DND-41 (cell line): ENCODE measurements around the gene WFIKKN1.
A peak's percentile ranks its signal among the peaks of the same experiment; 100 is the strongest.

Experiments
- ATAC-seq: fragments of 200-7000 bp; cut with Tn5 transposase; 3 replicates; pipeline ENCODE4 v1.9.1; 2021; ENCODE audit warnings: low read depth; ENCODE audit not compliant: insufficient read depth
- DNase-seq: peaks from one replicate; pipeline ENCODE4 v3.0.0-alpha.2; 2020
- H2AFZ ChIP-seq: 2 replicates; pipeline ENCODE4 v1.6.0; 2012; ENCODE audit warnings: low read depth, low read length
- H3K27ac ChIP-seq: 2 replicates; pipeline ENCODE4 v1.5.1; 2012; ENCODE audit warnings: low read length, inconsistent platforms
- H3K27me3 ChIP-seq: fragments of 200-600 bp; sonication (generic); 2 replicates; pipeline ENCODE4 v1.6.0; 2012; ENCODE audit warnings: low read length, mild to moderate bottlenecking, inconsistent platforms; ENCODE audit not compliant: insufficient read depth, poor library complexity
- H3K36me3 ChIP-seq: 2 replicates; pipeline ENCODE4 v1.5.1; 2012; ENCODE audit warnings: low read length, inconsistent platforms; ENCODE audit not compliant: insufficient read depth
- H3K4me1 ChIP-seq: 2 replicates; pipeline ENCODE4 v1.5.1; 2012; ENCODE audit warnings: mild to moderate bottlenecking, low read length; ENCODE audit not compliant: insufficient read depth
- H3K4me2 ChIP-seq: 2 replicates; pipeline ENCODE4 v1.6.0; 2012; ENCODE audit warnings: mild to moderate bottlenecking, moderate library complexity, low read length, inconsistent platforms; ENCODE audit not compliant: insufficient read depth
- H3K4me3 ChIP-seq, 2 experiments: fragments of 200-600 bp in 1 of 2; shearing (Covaris generic) in 1 of 2; 2 replicates each; pipeline ENCODE4 v1.5.1; 2012 to 2016; ENCODE audit warnings: inconsistent platforms in 2 of 2, low read length in 2 of 2, mild to moderate bottlenecking in 2 of 2, low read depth in 1 of 2, moderate library complexity in 1 of 2
- H3K79me2 ChIP-seq: 2 replicates; pipeline ENCODE4 v1.6.0; 2012; ENCODE audit warnings: low read length, inconsistent platforms; ENCODE audit not compliant: insufficient read depth
- H3K9ac ChIP-seq: 2 replicates; pipeline ENCODE4 v1.6.0; 2012; ENCODE audit warnings: low read depth, mild to moderate bottlenecking, inconsistent platforms, low read length, moderate library complexity
- H3K9me3 ChIP-seq: 2 replicates; pipeline ENCODE4 v1.5.1; 2012; ENCODE audit warnings: low read length, moderate library complexity, mild to moderate bottlenecking, inconsistent platforms; ENCODE audit not compliant: insufficient read depth, severe bottlenecking
- H4K20me1 ChIP-seq: 2 replicates; pipeline ENCODE4 v1.6.0; 2012; ENCODE audit warnings: low read length; ENCODE audit not compliant: insufficient read depth
- EZH2 ChIP-seq: IDR thresholded peaks from 3 replicates; pipeline ENCODE4 v1.6.1; 2012; ENCODE audit warnings: borderline replicate concordance, low read depth, mild to moderate bottlenecking, moderate library complexity, low read length, inconsistent platforms; ENCODE audit not compliant: severe bottlenecking
- TF ChIP-seq, protein P1 (sequence below): IDR thresholded peaks from 2 replicates; pipeline ENCODE4 v1.5.1; 2012; ENCODE audit warnings: borderline replicate concordance, low read length, moderate library complexity, mild to moderate bottlenecking; ENCODE audit not compliant: poor library complexity, severe bottlenecking; ENCODE audit errors: extremely low read depth

Gene WFIKKN1

DNA sequence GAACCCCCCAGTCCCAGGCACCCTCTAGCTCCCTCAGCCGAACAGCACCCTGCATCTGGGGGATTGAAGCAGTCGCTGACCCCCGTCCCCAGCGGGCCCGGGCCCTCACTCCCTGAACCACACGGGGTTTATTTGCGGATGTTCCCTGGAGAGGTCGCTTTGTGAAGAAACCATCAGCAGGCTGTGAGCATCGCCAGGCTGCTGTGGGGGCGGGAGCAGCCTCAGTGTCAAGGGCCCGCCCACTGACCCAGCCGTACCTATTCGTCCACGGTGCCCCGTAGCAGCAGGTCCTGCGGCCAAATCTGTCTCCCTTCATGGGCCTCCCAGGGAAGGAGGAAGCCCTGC lies 47.3 kb upstream of the WFIKKN1 start:
- H3K36me3 ChIP-seq = peaks cover 23% of the 10 kb centered on the region
- no peak overlapping the region for H3K27ac ChIP-seq
- peaks cover 17% of the 10 kb centered on the region for H3K4me1 ChIP-seq
- H3K9me3 ChIP-seq = no peaks in the 10 kb centered on the region
- H3K79me2 ChIP-seq = peaks cover 16% of the 10 kb centered on the region
- H3K4me2 ChIP-seq = no peak overlapping the region
- H3K9ac ChIP-seq = no peak overlapping the region
- no peak overlapping the region for H3K4me3 ChIP-seq
- DNase-seq = no peak
- H2AFZ ChIP-seq = no peak overlapping the region
- H3K27me3 ChIP-seq = no peaks in the 10 kb centered on the region
- H4K20me1 ChIP-seq = peaks cover 29% of the 10 kb centered on the region
- ATAC-seq = no peak
- TF ChIP-seq, protein P1, sequence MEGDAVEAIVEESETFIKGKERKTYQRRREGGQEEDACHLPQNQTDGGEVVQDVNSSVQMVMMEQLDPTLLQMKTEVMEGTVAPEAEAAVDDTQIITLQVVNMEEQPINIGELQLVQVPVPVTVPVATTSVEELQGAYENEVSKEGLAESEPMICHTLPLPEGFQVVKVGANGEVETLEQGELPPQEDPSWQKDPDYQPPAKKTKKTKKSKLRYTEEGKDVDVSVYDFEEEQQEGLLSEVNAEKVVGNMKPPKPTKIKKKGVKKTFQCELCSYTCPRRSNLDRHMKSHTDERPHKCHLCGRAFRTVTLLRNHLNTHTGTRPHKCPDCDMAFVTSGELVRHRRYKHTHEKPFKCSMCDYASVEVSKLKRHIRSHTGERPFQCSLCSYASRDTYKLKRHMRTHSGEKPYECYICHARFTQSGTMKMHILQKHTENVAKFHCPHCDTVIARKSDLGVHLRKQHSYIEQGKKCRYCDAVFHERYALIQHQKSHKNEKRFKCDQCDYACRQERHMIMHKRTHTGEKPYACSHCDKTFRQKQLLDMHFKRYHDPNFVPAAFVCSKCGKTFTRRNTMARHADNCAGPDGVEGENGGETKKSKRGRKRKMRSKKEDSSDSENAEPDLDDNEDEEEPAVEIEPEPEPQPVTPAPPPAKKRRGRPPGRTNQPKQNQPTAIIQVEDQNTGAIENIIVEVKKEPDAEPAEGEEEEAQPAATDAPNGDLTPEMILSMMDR = no peak
- TF ChIP-seq EZH2 = no peak

- Histone ChIP-seq H3K4me2 (no peak overlapping the region), H2AFZ (no peak overlapping the region), H3K4me1 (peaks cover 18% of the 10 kb centered on the region), H3K9me3 (no peaks in the 10 kb centered on the region), H4K20me1 (peaks cover 31% of the 10 kb centered on the region), H3K4me3 (no peak overlapping the region), H3K9ac (no peak overlapping the region), H3K27me3 (no peaks in the 10 kb centered on the region), H3K79me2 (peaks cover 19% of the 10 kb centered on the region), H3K27ac (no peak overlapping the region), H3K36me3 (peaks cover 20% of the 10 kb centered on the region)
- ATAC-seq (no peak), DNase-seq (peak; percentile 10)
- no peak for TF ChIP-seq EZH2
- TF ChIP-seq, protein P1 = no peak
Measured at GRCh38 chr16:583815-584591, 46.8 kb upstream of the WFIKKN1 start.

DNA sequence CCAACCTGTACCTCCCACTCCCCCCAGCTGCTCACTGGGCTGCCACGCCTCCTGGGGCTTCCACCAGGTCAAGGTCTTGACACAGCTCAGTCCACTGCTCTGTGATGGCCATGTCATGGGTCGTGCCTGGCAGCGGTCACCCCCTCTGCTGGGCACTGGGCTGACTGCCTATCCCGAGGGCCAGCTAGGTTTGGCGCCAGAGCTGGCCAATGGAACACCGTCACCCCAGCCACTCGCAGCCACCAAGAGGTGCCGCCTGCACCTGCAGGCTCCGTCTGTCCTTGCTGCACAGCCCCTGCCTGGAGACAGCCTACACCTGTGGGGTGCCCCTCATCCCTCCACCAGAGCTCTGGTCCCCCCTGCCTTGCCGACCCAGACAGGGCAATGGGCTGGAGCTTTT lies 45.4 kb upstream of the WFIKKN1 start:
- Histone ChIP-seq H3K9me3 (no peaks in the 10 kb centered on the region), H3K36me3 (peaks cover 16% of the 10 kb centered on the region), H3K4me2 (no peak overlapping the region), H3K27ac (no peak overlapping the region), H3K4me3 (no peak overlapping the region), H3K9ac (no peak overlapping the region), H3K79me2 (peaks cover 23% of the 10 kb centered on the region), H2AFZ (no peak overlapping the region), H4K20me1 (peaks cover 34% of the 10 kb centered on the region), H3K27me3 (no peaks in the 10 kb centered on the region), H3K4me1 (peaks cover 19% of the 10 kb centered on the region)
- TF ChIP-seq, protein P1 = no peak
- no peak for TF ChIP-seq EZH2
- ATAC-seq (no peak), DNase-seq (no peak)
